ENCODE data around the gene TMEM108.

DNA sequence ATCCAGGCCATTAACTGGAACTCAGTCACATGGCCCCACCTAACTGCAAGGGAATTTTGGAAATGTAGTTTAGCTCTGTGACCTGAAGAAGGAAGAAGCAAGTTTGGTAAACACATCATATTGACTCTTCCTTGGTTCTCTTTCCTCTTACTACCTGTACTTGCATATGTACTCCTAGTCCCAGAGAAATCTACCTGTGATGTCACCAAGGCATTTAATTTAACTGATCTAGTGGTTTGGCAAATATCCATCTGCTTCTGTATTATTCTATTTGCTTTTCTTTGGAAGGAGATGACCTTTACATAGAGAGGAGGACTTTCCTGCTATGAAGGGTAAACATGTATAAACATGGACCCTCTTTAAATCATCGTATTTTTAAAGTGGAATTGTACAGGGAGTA, 150.8 kb downstream of the TMEM108 start:
- TF ChIP-seq EP300 (IDR thresholded peaks at IDR 0.05) = no peak
- TF ChIP-seq, protein P1, sequence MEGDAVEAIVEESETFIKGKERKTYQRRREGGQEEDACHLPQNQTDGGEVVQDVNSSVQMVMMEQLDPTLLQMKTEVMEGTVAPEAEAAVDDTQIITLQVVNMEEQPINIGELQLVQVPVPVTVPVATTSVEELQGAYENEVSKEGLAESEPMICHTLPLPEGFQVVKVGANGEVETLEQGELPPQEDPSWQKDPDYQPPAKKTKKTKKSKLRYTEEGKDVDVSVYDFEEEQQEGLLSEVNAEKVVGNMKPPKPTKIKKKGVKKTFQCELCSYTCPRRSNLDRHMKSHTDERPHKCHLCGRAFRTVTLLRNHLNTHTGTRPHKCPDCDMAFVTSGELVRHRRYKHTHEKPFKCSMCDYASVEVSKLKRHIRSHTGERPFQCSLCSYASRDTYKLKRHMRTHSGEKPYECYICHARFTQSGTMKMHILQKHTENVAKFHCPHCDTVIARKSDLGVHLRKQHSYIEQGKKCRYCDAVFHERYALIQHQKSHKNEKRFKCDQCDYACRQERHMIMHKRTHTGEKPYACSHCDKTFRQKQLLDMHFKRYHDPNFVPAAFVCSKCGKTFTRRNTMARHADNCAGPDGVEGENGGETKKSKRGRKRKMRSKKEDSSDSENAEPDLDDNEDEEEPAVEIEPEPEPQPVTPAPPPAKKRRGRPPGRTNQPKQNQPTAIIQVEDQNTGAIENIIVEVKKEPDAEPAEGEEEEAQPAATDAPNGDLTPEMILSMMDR (IDR thresholded peaks at IDR 0.05) = no peak
